DOHH2 (cell line): ENCODE measurements around the gene OR1L1.

Source experiments
- EZH2phosphoT487 ChIP-seq: fragments of 200-600 bp; sonication (generic); IDR thresholded peaks from 2 replicates; pipeline ENCODE4 v1.6.1; 2017; ENCODE audit warnings: borderline replicate concordance, mild to moderate bottlenecking, antibody characterized with exemption, low read length, moderate library complexity, mixed read lengths
- TF ChIP-seq, protein P1 (sequence below): fragments of 200-600 bp; sonication (generic); IDR thresholded peaks from one replicate; pipeline ENCODE4 v1.5.1; 2014; ENCODE audit warnings: antibody characterized with exemption, mild to moderate bottlenecking, low read depth, low read length; ENCODE audit not compliant: poor library complexity, severe bottlenecking

- TF ChIP-seq, protein P1, sequence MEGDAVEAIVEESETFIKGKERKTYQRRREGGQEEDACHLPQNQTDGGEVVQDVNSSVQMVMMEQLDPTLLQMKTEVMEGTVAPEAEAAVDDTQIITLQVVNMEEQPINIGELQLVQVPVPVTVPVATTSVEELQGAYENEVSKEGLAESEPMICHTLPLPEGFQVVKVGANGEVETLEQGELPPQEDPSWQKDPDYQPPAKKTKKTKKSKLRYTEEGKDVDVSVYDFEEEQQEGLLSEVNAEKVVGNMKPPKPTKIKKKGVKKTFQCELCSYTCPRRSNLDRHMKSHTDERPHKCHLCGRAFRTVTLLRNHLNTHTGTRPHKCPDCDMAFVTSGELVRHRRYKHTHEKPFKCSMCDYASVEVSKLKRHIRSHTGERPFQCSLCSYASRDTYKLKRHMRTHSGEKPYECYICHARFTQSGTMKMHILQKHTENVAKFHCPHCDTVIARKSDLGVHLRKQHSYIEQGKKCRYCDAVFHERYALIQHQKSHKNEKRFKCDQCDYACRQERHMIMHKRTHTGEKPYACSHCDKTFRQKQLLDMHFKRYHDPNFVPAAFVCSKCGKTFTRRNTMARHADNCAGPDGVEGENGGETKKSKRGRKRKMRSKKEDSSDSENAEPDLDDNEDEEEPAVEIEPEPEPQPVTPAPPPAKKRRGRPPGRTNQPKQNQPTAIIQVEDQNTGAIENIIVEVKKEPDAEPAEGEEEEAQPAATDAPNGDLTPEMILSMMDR, result no peak
- TF ChIP-seq EZH2phosphoT487, result no peak
Observed at GRCh38 chr9:122672481-122672880, 11.0 kb downstream of the OR1L1 start.
